Endothelial cell of umbilical vein (primary cell): Measurements from ENCODE around the gene IL1RL1. TPM values are rescaled to one million over a fixed set of nuclear protein-coding genes. Genes with fewer than 3 reads are reported as not detected.

Experiments used
- BruUV-seq: library from RNA; stranded (reverse); fragments of 400-500 nt; replicated peaks from 2 replicates; lab custom pipeline; 2021; lab: Mats Ljungman, UMichigan
- CTCF ChIA-PET: fragments of 300-600, 350-600 bp; sonication (Branson Sonifier 250); formaldehyde crosslinking; loops from one replicate; lab custom pipeline; 2021; ENCODE audit warnings: antibody characterized with exemption, inconsistent platforms; lab: Charles Lee
- POLR2A ChIA-PET: fragments of 300-600, 350-600 bp; sonication (Branson Sonifier 250); formaldehyde crosslinking; loops from one replicate; lab custom pipeline; 2021; ENCODE audit warnings: antibody characterized with exemption, inconsistent platforms; lab: Charles Lee
- DNase-seq: peaks from one replicate; pipeline ENCODE4 v3.0.0-alpha.2; 2011; ENCODE audit warnings: low read depth, low spot score
- FAIRE-seq: peaks from 2 replicates; lab custom pipeline; 2011; peaks lifted over from hg19 to GRCh38; lab: Jason Lieb, UNC
- H2AFZ ChIP-seq: 2 replicates; pipeline ENCODE4 v1.6.0; 2012; ENCODE audit warnings: low read depth, low read length, control low read depth, inconsistent platforms
- H3K27ac ChIP-seq: 2 replicates; pipeline ENCODE4 v1.5.1; 2011; ENCODE audit warnings: low read depth, mild to moderate bottlenecking, control low read depth, low read length, moderate library complexity; ENCODE audit not compliant: insufficient read depth
- H3K27me3 ChIP-seq, 2 experiments: 2 replicates each; pipeline versions ENCODE4 v1.6.0 to v1.6.1; 2011; ENCODE audit warnings: low read length in 2 of 2, mixed read lengths in 1 of 2; ENCODE audit not compliant: control insufficient read depth in 2 of 2, insufficient read depth in 2 of 2
- H3K36me3 ChIP-seq, 2 experiments: 2 replicates in 1 of 2; 3 replicates in 1 of 2; pipeline ENCODE4 v1.5.1; 2011; ENCODE audit warnings: low read length in 2 of 2, mild to moderate bottlenecking in 1 of 2, moderate library complexity in 1 of 2; ENCODE audit not compliant: control insufficient read depth in 2 of 2, insufficient read depth in 2 of 2; ENCODE audit errors: extremely low read depth in 1 of 2
- H3K4me1 ChIP-seq: 3 replicates; pipeline ENCODE4 v1.5.1; 2011; ENCODE audit warnings: mild to moderate bottlenecking, low read length; ENCODE audit not compliant: control insufficient read depth, insufficient read depth; ENCODE audit errors: extremely low read depth
- H3K4me2 ChIP-seq: 2 replicates; pipeline ENCODE4 v1.6.1; 2011; ENCODE audit warnings: low read length, control low read depth, mixed read lengths; ENCODE audit not compliant: insufficient read depth
- H3K4me3 ChIP-seq, 3 experiments: fragments of 200-600 bp in 1 of 3; sonication (generic), shearing (Covaris generic) in 1 of 3; replicated peaks in 1 of 3; 2 replicates each; pipeline ENCODE4 v1.5.1; 2011 to 2016; ENCODE audit warnings: control low read depth in 3 of 3, low read length in 3 of 3, mild to moderate bottlenecking in 2 of 3, inconsistent platforms in 1 of 3, low read depth in 1 of 3, moderate library complexity in 1 of 3; ENCODE audit not compliant: insufficient read depth in 1 of 3
- H3K79me2 ChIP-seq: 2 replicates; pipeline ENCODE4 v1.6.0; 2012; ENCODE audit warnings: low read length, inconsistent platforms; ENCODE audit not compliant: control insufficient read depth, insufficient read depth
- H3K9ac ChIP-seq: replicated peaks from 2 replicates; pipeline ENCODE3; 2011; ENCODE audit warnings: low read length, control low read depth; ENCODE audit not compliant: insufficient read depth; ENCODE audit errors: extremely low read depth
- H3K9me1 ChIP-seq: replicated peaks from 3 replicates; pipeline ENCODE4 v1.6.0; 2011; ENCODE audit warnings: mild to moderate bottlenecking, low read length; ENCODE audit not compliant: control insufficient read depth, insufficient read depth; ENCODE audit errors: extremely low read depth
- H3K9me3 ChIP-seq: replicated peaks from 2 replicates; pipeline ENCODE4 v1.5.1; 2012; ENCODE audit warnings: low read length, inconsistent platforms; ENCODE audit not compliant: control insufficient read depth, insufficient read depth
- H4K20me1 ChIP-seq: replicated peaks from 2 replicates; pipeline ENCODE3; 2011; ENCODE audit warnings: mild to moderate bottlenecking, low read length; ENCODE audit not compliant: control insufficient read depth, insufficient read depth; ENCODE audit errors: extremely low read depth
- EZH2 ChIP-seq: IDR thresholded peaks from 2 replicates; pipeline ENCODE4 v1.6.1; 2012; ENCODE audit warnings: borderline replicate concordance, low read depth, mild to moderate bottlenecking, moderate library complexity, low read length, inconsistent platforms; ENCODE audit not compliant: severe bottlenecking
- FOS ChIP-seq: IDR thresholded peaks from 2 replicates; pipeline ENCODE4 v1.6.1; 2011; ENCODE audit warnings: mild to moderate bottlenecking, low read length, moderate library complexity, borderline replicate concordance; ENCODE audit not compliant: insufficient read depth
- GATA2 ChIP-seq: IDR thresholded peaks from 2 replicates; pipeline ENCODE4 v1.7.0; 2011; ENCODE audit warnings: low read depth, mild to moderate bottlenecking, moderate library complexity, mixed read lengths, low read length; ENCODE audit not compliant: insufficient read length, insufficient read depth
- JUN ChIP-seq: IDR thresholded peaks from 2 replicates; pipeline ENCODE4 v1.6.1; 2011; ENCODE audit warnings: borderline replicate concordance, low read depth; ENCODE audit not compliant: insufficient read length, insufficient read depth
- MYC ChIP-seq: IDR thresholded peaks from one replicate; pipeline ENCODE4 v1.6.1; 2011; ENCODE audit warnings: mild to moderate bottlenecking, low read depth, low read length
- POLR2A ChIP-seq: IDR thresholded peaks from 2 replicates; pipeline ENCODE4 v1.6.1; 2012; ENCODE audit warnings: low read depth, mild to moderate bottlenecking, control low read depth, low read length
- POLR2AphosphoS5 ChIP-seq: IDR thresholded peaks from 2 replicates; pipeline ENCODE4 v1.6.1; 2012; ENCODE audit warnings: low read depth, mild to moderate bottlenecking, control low read depth, low read length, moderate library complexity; ENCODE audit not compliant: insufficient read depth
- dilution Hi-C: fragments of 300-500 bp; cut with MboI; formaldehyde crosslinking; loops from one replicate; pipeline ENCODE4 v1.15.0; 2019; ENCODE audit warnings: low sequenced_read_pairs; ENCODE audit not compliant: extremely low pct_ligation_motif_present
- intact Hi-C: fragments of 100-400 bp; cut with micrococcal nuclease; formaldehyde crosslinking; loops from one replicate; pipeline ENCODE4 v1.10.0; 2022
- polyA plus RNA-seq, 4 experiments: library from polyadenylated mRNA; depleted of rRNA in 3 of 4; stranded (reverse) in 3 of 4; unstranded in 1 of 4; fragments of >200 nt; gene quantifications; 2 replicates each; pipeline versions ENCODE4 v1.2.1 to v1.2.3, GENCODE V29; 2011 to 2012; ENCODE audit warnings: missing spikeins in 1 of 4
- total RNA-seq: library from RNA; stranded (reverse); gene quantifications from 2 replicates; pipeline ENCODE4 v1.2.3, GENCODE V29; 2021
- TF ChIP-seq, protein P1 (sequence below), 2 donors: IDR thresholded peaks; 1 replicate in 1 of 2; 2 replicates in 1 of 2; pipeline ENCODE4 v1.5.1; 2011; ENCODE audit warnings: low read length in 2 of 2, mild to moderate bottlenecking in 2 of 2, moderate library complexity in 2 of 2, control low read depth in 1 of 2, inconsistent platforms in 1 of 2, low read depth in 1 of 2; ENCODE audit not compliant: insufficient read depth in 1 of 2; ENCODE audit errors: extremely low read depth in 1 of 2
- TF ChIP-seq, protein P2 (sequence below): IDR thresholded peaks from 2 replicates; pipeline ENCODE4 v1.6.1; 2011; ENCODE audit not compliant: insufficient read depth, insufficient read length

The IL1RL1 gene
- total and polyA plus RNA-seq, 2 donors (not counting 3 experiments of a cell fraction or from before 2014, with no cell fraction given) = 32.2 to 44.0 TPM

- Histone ChIP-seq H3K27me3 (no peaks in the 10 kb centered on the region), H3K4me1 (no peaks in the 10 kb centered on the region), H4K20me1 (no peaks in the 10 kb centered on the region), H3K36me3 (no peaks in the 10 kb centered on the region), H3K9me1 (no peaks in the 10 kb centered on the region), H3K79me2 (no peaks in the 10 kb centered on the region), H3K9ac (no peak overlapping the region), H3K4me3 (no peak overlapping the region), H3K9me3 (no peaks in the 10 kb centered on the region), H2AFZ (no peak overlapping the region), H3K27ac (no peak overlapping the region), H3K4me2 (no peak overlapping the region)
- ChIA-PET POLR2A (no interaction called here), CTCF (no interaction called here)
- FAIRE-seq (no peak), DNase-seq (no peak)
- intact Hi-C loops (no loop called here), dilution Hi-C loops (no loop called here)
- no TSS peak for BruUV-seq
- no peak for TF ChIP-seq MYC
- TF ChIP-seq POLR2AphosphoS5 = no peak
- no peak for TF ChIP-seq FOS
- no peak for TF ChIP-seq GATA2
- TF ChIP-seq, protein P1, sequence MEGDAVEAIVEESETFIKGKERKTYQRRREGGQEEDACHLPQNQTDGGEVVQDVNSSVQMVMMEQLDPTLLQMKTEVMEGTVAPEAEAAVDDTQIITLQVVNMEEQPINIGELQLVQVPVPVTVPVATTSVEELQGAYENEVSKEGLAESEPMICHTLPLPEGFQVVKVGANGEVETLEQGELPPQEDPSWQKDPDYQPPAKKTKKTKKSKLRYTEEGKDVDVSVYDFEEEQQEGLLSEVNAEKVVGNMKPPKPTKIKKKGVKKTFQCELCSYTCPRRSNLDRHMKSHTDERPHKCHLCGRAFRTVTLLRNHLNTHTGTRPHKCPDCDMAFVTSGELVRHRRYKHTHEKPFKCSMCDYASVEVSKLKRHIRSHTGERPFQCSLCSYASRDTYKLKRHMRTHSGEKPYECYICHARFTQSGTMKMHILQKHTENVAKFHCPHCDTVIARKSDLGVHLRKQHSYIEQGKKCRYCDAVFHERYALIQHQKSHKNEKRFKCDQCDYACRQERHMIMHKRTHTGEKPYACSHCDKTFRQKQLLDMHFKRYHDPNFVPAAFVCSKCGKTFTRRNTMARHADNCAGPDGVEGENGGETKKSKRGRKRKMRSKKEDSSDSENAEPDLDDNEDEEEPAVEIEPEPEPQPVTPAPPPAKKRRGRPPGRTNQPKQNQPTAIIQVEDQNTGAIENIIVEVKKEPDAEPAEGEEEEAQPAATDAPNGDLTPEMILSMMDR (IDR thresholded peaks at IDR 0.05; ENCODE audit: extremely low read depth in 1 of 2, insufficient read depth in 1 of 2, low read depth in 1 of 2, low read length in 2 of 2) = no peak
- TF ChIP-seq POLR2A = no peak
- TF ChIP-seq, protein P2, sequence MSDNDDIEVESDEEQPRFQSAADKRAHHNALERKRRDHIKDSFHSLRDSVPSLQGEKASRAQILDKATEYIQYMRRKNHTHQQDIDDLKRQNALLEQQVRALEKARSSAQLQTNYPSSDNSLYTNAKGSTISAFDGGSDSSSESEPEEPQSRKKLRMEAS = no peak
- TF ChIP-seq EZH2 = no peak
- no peak for TF ChIP-seq JUN
Observed at GRCh38 chr2:102383722-102384121, 72.4 kb downstream of the IL1RL1 start.
